Neural cell (in vitro differentiated cells): ENCODE results near the gene MUC6. TPM values are rescaled to one million over a fixed set of nuclear protein-coding genes. Genes with fewer than 3 reads are reported as not detected.

ENCODE experiments used
- H2AFZ ChIP-seq: fragments of 200-600, 300-800 bp; sonication (generic), shearing (Covaris generic); 2 replicates; pipeline ENCODE4 v1.6.0; 2014; ENCODE audit warnings: low read depth, mild to moderate bottlenecking, antibody characterized with exemption, low read length, moderate library complexity
- H3F3A ChIP-seq: fragments of 200-600 bp; shearing (Covaris generic); 2 replicates; pipeline ENCODE4 v1.6.1; 2016; ENCODE audit warnings: mild to moderate bottlenecking, moderate library complexity, mixed read lengths, antibody characterized with exemption, low read length; ENCODE audit not compliant: insufficient read depth, poor library complexity, severe bottlenecking
- H3K27ac ChIP-seq: fragments of 200-600, 300-800 bp; sonication (generic), shearing (Covaris generic); 2 replicates; pipeline ENCODE4 v1.5.1; 2014; ENCODE audit warnings: mild to moderate bottlenecking, low read length, moderate library complexity
- H3K27me3 ChIP-seq: fragments of 300-800, 200-600 bp; sonication (generic), shearing (Covaris generic); 2 replicates; pipeline ENCODE4 v1.6.0; 2014; ENCODE audit warnings: mild to moderate bottlenecking, low read depth, low read length, moderate library complexity; ENCODE audit not compliant: insufficient read depth
- H3K36me3 ChIP-seq: fragments of 300-800, 200-600 bp; sonication (generic), shearing (Covaris generic); 2 replicates; pipeline ENCODE4 v1.5.1; 2014; ENCODE audit warnings: mild to moderate bottlenecking, antibody characterized with exemption, low read length, moderate library complexity; ENCODE audit not compliant: insufficient read depth
- H3K4me2 ChIP-seq: fragments of 300-800, 200-600 bp; sonication (generic), shearing (Covaris generic); 2 replicates; pipeline ENCODE4 v1.6.0; 2014; ENCODE audit warnings: mild to moderate bottlenecking, low read length
- H3K4me3 ChIP-seq: fragments of 300-800, 200-600 bp; sonication (generic), shearing (Covaris generic); 2 replicates; pipeline ENCODE4 v1.5.1; 2014; ENCODE audit warnings: mild to moderate bottlenecking, low read length, moderate library complexity
- H3K79me2 ChIP-seq: fragments of 200-600 bp; shearing (Covaris generic); replicated peaks from 2 replicates; pipeline ENCODE4 v1.6.0; 2014; ENCODE audit warnings: mild to moderate bottlenecking, low read length, moderate library complexity; ENCODE audit not compliant: insufficient read depth
- H3K9ac ChIP-seq: fragments of 300-800, 200-600 bp; sonication (generic), shearing (Covaris generic); 2 replicates; pipeline ENCODE4 v1.6.1; 2016; ENCODE audit warnings: mild to moderate bottlenecking, low read length, mixed read lengths
- H3K9me2 ChIP-seq: fragments of 200-600 bp; shearing (Covaris generic); 2 replicates; pipeline ENCODE4 v1.6.1; 2016; ENCODE audit warnings: mild to moderate bottlenecking, low read length, mixed read lengths; ENCODE audit not compliant: insufficient read depth
- H3K9me3 ChIP-seq: fragments of 200-600, 300-800 bp; sonication (generic), shearing (Covaris generic); 2 replicates; pipeline ENCODE4 v1.6.1; 2016; ENCODE audit warnings: mild to moderate bottlenecking, mixed run types, low read length, moderate library complexity, mixed read lengths
- H4K20me1 ChIP-seq: fragments of 200-600 bp; shearing (Covaris generic); 2 replicates; pipeline ENCODE4 v1.6.1; 2016; ENCODE audit warnings: mild to moderate bottlenecking, mixed run types; ENCODE audit not compliant: insufficient read depth
- EP300 ChIP-seq: fragments of 450-650 bp; conservative IDR thresholded peaks from 2 replicates; pipeline ENCODE4 v1.6.1; 2014; ENCODE audit warnings: antibody characterized with exemption, mild to moderate bottlenecking, moderate library complexity; ENCODE audit not compliant: poor library complexity, severe bottlenecking
- EZH2 ChIP-seq: fragments of 200-600, 300-800 bp; shearing (Covaris generic), sonication (generic); IDR thresholded peaks from 2 replicates; pipeline ENCODE4 v1.6.1; 2014; ENCODE audit warnings: antibody characterized with exemption, low read length, borderline replicate concordance, mild to moderate bottlenecking; ENCODE audit not compliant: insufficient read depth, poor library complexity, severe bottlenecking
- MXI1 ChIP-seq: fragments of 450-650 bp; conservative IDR thresholded peaks from 2 replicates; pipeline ENCODE4 v1.6.1; 2014; ENCODE audit warnings: antibody characterized with exemption, mild to moderate bottlenecking; ENCODE audit not compliant: poor library complexity, severe bottlenecking
- POLR2AphosphoS5 ChIP-seq: IDR thresholded peaks from 2 replicates; pipeline ENCODE4 v1.6.1; 2012
- RAD21 ChIP-seq: fragments of 450-650 bp; conservative IDR thresholded peaks from 2 replicates; pipeline ENCODE4 v1.6.1; 2014; ENCODE audit warnings: antibody characterized with exemption, mild to moderate bottlenecking, moderate library complexity
- SMC3 ChIP-seq: fragments of 450-650 bp; conservative IDR thresholded peaks from 2 replicates; pipeline ENCODE4 v1.6.1; 2014; ENCODE audit warnings: antibody characterized with exemption, mild to moderate bottlenecking, moderate library complexity; ENCODE audit not compliant: poor library complexity
- TAF1 ChIP-seq: IDR thresholded peaks from 2 replicates; pipeline ENCODE4 v1.6.1; 2012; ENCODE audit warnings: low read depth
- polyA plus RNA-seq: library from polyadenylated mRNA; depleted of rRNA; stranded (reverse); fragments of >200 nt; gene quantifications from 2 replicates; pipeline ENCODE4 v1.2.3, GENCODE V29; 2014
- TF ChIP-seq, protein P1 (sequence below): fragments of 450-650 bp; IDR thresholded peaks from 2 replicates; pipeline ENCODE4 v1.5.1; 2014; ENCODE audit warnings: antibody characterized with exemption, mild to moderate bottlenecking, moderate library complexity; ENCODE audit not compliant: poor library complexity, severe bottlenecking
- TF ChIP-seq, protein P2 (sequence below): IDR thresholded peaks from 2 replicates; pipeline ENCODE4 v1.6.1; 2012; ENCODE audit warnings: borderline replicate concordance

Gene MUC6
- polyA plus RNA-seq, 1 donor from 2014 or later: not detected

GRCh38 chr11:996681-997080 is 39.8 kb downstream of the MUC6 start:
- no peaks in the 10 kb centered on the region for H3K9me2 ChIP-seq
- TF ChIP-seq, protein P1, sequence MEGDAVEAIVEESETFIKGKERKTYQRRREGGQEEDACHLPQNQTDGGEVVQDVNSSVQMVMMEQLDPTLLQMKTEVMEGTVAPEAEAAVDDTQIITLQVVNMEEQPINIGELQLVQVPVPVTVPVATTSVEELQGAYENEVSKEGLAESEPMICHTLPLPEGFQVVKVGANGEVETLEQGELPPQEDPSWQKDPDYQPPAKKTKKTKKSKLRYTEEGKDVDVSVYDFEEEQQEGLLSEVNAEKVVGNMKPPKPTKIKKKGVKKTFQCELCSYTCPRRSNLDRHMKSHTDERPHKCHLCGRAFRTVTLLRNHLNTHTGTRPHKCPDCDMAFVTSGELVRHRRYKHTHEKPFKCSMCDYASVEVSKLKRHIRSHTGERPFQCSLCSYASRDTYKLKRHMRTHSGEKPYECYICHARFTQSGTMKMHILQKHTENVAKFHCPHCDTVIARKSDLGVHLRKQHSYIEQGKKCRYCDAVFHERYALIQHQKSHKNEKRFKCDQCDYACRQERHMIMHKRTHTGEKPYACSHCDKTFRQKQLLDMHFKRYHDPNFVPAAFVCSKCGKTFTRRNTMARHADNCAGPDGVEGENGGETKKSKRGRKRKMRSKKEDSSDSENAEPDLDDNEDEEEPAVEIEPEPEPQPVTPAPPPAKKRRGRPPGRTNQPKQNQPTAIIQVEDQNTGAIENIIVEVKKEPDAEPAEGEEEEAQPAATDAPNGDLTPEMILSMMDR: no peak
- TF ChIP-seq RAD21: no peak
- TF ChIP-seq, protein P2, sequence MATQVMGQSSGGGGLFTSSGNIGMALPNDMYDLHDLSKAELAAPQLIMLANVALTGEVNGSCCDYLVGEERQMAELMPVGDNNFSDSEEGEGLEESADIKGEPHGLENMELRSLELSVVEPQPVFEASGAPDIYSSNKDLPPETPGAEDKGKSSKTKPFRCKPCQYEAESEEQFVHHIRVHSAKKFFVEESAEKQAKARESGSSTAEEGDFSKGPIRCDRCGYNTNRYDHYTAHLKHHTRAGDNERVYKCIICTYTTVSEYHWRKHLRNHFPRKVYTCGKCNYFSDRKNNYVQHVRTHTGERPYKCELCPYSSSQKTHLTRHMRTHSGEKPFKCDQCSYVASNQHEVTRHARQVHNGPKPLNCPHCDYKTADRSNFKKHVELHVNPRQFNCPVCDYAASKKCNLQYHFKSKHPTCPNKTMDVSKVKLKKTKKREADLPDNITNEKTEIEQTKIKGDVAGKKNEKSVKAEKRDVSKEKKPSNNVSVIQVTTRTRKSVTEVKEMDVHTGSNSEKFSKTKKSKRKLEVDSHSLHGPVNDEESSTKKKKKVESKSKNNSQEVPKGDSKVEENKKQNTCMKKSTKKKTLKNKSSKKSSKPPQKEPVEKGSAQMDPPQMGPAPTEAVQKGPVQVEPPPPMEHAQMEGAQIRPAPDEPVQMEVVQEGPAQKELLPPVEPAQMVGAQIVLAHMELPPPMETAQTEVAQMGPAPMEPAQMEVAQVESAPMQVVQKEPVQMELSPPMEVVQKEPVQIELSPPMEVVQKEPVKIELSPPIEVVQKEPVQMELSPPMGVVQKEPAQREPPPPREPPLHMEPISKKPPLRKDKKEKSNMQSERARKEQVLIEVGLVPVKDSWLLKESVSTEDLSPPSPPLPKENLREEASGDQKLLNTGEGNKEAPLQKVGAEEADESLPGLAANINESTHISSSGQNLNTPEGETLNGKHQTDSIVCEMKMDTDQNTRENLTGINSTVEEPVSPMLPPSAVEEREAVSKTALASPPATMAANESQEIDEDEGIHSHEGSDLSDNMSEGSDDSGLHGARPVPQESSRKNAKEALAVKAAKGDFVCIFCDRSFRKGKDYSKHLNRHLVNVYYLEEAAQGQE: no peak
- no peak for TF ChIP-seq MXI1
- no peak for TF ChIP-seq POLR2AphosphoS5
- no peak for TF ChIP-seq TAF1
- no peak for TF ChIP-seq EP300
- TF ChIP-seq EZH2: no peak
- no peak for TF ChIP-seq SMC3
- no peak overlapping the region for H3K27ac ChIP-seq
- no peak overlapping the region for H3K9ac ChIP-seq
- H2AFZ ChIP-seq: no peak overlapping the region
- no peaks in the 10 kb centered on the region for H3K9me3 ChIP-seq
- no peaks in the 10 kb centered on the region for H3K36me3 ChIP-seq
- no peak overlapping the region for H3K4me2 ChIP-seq
- no peak overlapping the region for H3K4me3 ChIP-seq
- H3K79me2 ChIP-seq: no peaks in the 10 kb centered on the region
- no peaks in the 10 kb centered on the region for H4K20me1 ChIP-seq
- H3K27me3 ChIP-seq: no peaks in the 10 kb centered on the region
- no peaks in the 10 kb centered on the region for H3F3A ChIP-seq

DNA sequence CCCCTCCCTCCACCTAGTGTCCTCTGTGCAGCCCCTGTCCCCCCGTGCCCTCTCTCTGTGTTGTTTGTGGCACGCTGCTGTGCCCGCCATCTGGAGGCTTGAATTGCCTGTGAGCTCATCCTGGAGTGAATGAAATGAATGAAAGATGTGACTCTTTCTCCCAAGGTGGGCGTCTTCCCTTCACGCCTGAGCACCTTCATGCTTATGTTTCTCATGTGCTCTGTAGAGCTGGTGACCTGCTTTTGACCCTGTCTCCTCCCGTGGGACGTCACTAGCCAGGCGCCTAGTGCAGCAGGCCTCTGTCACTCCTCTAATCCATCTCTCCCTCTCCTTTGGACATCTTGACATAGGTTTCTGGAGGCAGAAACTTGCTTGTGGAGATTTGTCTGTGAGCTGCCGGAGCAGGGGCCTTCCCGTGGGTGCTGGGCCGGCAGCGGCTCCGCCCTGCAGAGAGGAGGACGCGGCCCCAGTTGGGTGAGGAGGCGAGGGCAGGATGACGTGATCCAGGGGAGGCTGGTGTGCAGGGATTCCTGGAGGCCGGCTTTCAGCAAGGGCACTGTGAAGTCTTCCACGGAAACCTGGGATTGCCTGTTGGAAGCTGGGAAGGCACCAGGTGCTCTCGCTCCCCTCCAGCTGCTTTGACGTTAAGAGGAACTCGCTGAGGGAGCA is 40.6 kb downstream of the MUC6 start:
- Histone ChIP-seq H2AFZ (no peak overlapping the region), H3K79me2 (no peaks in the 10 kb centered on the region), H3F3A (no peaks in the 10 kb centered on the region), H3K4me2 (no peak overlapping the region), H3K36me3 (no peaks in the 10 kb centered on the region), H4K20me1 (no peaks in the 10 kb centered on the region), H3K9ac (no peak overlapping the region), H3K27me3 (no peaks in the 10 kb centered on the region), H3K9me3 (no peaks in the 10 kb centered on the region), H3K9me2 (no peaks in the 10 kb centered on the region), H3K27ac (peak overlapping the region; percentile 12), H3K4me3 (no peak overlapping the region)
- TF ChIP-seq RAD21: no peak
- TF ChIP-seq MXI1: no peak
- TF ChIP-seq, protein P2: no peak
- no peak for TF ChIP-seq TAF1
- TF ChIP-seq POLR2AphosphoS5: no peak
- no peak for TF ChIP-seq EZH2
